ENCODE results near the gene TLE6. TPM values are rescaled to one million over a fixed set of nuclear protein-coding genes. Genes with fewer than 3 reads are reported as not detected.

TLE6 gene
- total and polyA plus RNA-seq, 2 of the 4 experiments (the other 2 are of a cell fraction): under 0.01 to 0.17 TPM

GRCh38 chr19:3003046-3003445 is 25.7 kb downstream of the TLE6 start:
- no TSS peak for BruUV-seq (replicated peaks)
- Histone ChIP-seq H3K27me3 (ENCODE audit: control insufficient read depth, insufficient read depth, low read length) (peaks cover 9% of the 10 kb centered on the region; the same call in 1 of the 2 replicates), H2BK20ac (ENCODE audit: low read depth, low read length) (no peak overlapping the region), H3K9me1 (ENCODE audit: insufficient read depth, low read length) (no peaks in the 10 kb centered on the region), H3K9me3 (ENCODE audit: control insufficient read depth, insufficient read depth, low read length) (peaks cover 2% of the 10 kb centered on the region), H3K14ac (replicated peaks; ENCODE audit: low read depth, low read length) (no peak overlapping the region), H3K4me2 (ENCODE audit: low read depth, low read length) (no peak overlapping the region), H3K27ac (ENCODE audit: insufficient read depth, low read length) (no peak overlapping the region), H3K4ac (ENCODE audit: low read depth, low read length) (no peak overlapping the region), H4K20me1 (ENCODE audit: insufficient read depth, low read length) (no peaks in the 10 kb centered on the region), H3K18ac (ENCODE audit: low read depth, low read length) (no peak overlapping the region), H3K79me1 (ENCODE audit: low read depth in 1 of 2, low read length in 2 of 2) (no peaks in the 10 kb centered on the region), H2AFZ (replicated peaks; ENCODE audit: low read length, poor library complexity) (no peak overlapping the region), H2BK120ac (ENCODE audit: low read depth, low read length) (no peak overlapping the region), H4K8ac (ENCODE audit: low read depth in 2 of 2, low read length in 2 of 2) (no peak overlapping the region), H2AK5ac (ENCODE audit: low read depth, low read length) (no peak overlapping the region), H3K36me3 (ENCODE audit: control insufficient read depth, insufficient read depth, low read length) (no peaks in the 10 kb centered on the region), H3K56ac (ENCODE audit: extremely low read depth, insufficient read depth, low read length) (no peak overlapping the region), H3K9ac (ENCODE audit: low read depth, low read length) (no peak overlapping the region), H3K23ac (ENCODE audit: low read depth, low read length) (no peak overlapping the region), H2BK15ac (ENCODE audit: low read depth, low read length) (no peak overlapping the region), H4K5ac (ENCODE audit: low read depth, low read length) (no peak overlapping the region), H3K4me3 (ENCODE audit: insufficient read depth, low read depth, low read length) (no peak overlapping the region), H3K4me1 (ENCODE audit: control insufficient read depth, insufficient read depth, low read length) (no peaks in the 10 kb centered on the region), H4K91ac (ENCODE audit: insufficient read depth, low read depth, low read length) (no peak overlapping the region), H2BK5ac (ENCODE audit: low read depth, low read length, poor library complexity, severe bottlenecking) (no peak overlapping the region), H2AK9ac (replicated peaks; ENCODE audit: low read depth, low read length, poor library complexity) (no peak overlapping the region)
- DNase-seq (no peak), ATAC-seq (ENCODE audit: low read depth) (no peak)
- WGBS, 2 experiments (ENCODE audit: extremely low coverage in 2 of 2, insufficient read length in 1 of 2): no CpG with 5 or more reads among the region's 7 CpGs
- POLR2A ChIA-PET (ENCODE audit: unreplicated experiment): no interaction called here
- in situ Hi-C loops (cut with MboI; ENCODE audit: low sequenced_read_pairs) (no loop called here), intact Hi-C loops (cut with micrococcal nuclease) (no loop called here), dilution Hi-C loops (cut with HindIII; ENCODE audit: low sequenced_read_pairs, unreplicated experiment) (no loop called here)
- CTCF ChIA-PET: no interaction called here
- no peak for TF ChIP-seq RAD21 (IDR thresholded peaks at IDR 0.05; ENCODE audit: low read length)
- TF ChIP-seq RFX5 (IDR thresholded peaks at IDR 0.05; ENCODE audit: low read depth, low read length): no peak
- no peak for TF ChIP-seq MXI1 (IDR thresholded peaks at IDR 0.05; ENCODE audit: borderline replicate concordance, low read depth, low read length)
- no peak for TF ChIP-seq POLR2A (IDR thresholded peaks at IDR 0.05; ENCODE audit: low read depth, low read length)
- TF ChIP-seq CHD1 (IDR thresholded peaks at IDR 0.05; ENCODE audit: low read depth, low read length): no peak
- TF ChIP-seq FOS (IDR thresholded peaks at IDR 0.05; ENCODE audit: low read depth, low read length): no peak
- no peak for TF ChIP-seq NFE2L2 (IDR thresholded peaks at IDR 0.05; ENCODE audit: low read depth, low read length)
- no peak for TF ChIP-seq MAFK (IDR thresholded peaks at IDR 0.05; ENCODE audit: low read depth, low read length)
- TF ChIP-seq, protein P1, sequence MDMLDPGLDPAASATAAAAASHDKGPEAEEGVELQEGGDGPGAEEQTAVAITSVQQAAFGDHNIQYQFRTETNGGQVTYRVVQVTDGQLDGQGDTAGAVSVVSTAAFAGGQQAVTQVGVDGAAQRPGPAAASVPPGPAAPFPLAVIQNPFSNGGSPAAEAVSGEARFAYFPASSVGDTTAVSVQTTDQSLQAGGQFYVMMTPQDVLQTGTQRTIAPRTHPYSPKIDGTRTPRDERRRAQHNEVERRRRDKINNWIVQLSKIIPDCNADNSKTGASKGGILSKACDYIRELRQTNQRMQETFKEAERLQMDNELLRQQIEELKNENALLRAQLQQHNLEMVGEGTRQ (IDR thresholded peaks at IDR 0.05; ENCODE audit: low read depth, low read length): no peak
- TF ChIP-seq CEBPB (IDR thresholded peaks at IDR 0.05; ENCODE audit: low read depth, low read length): no peak
- TF ChIP-seq CTCF (conservative IDR thresholded peaks at IDR 0.05; ENCODE audit: low read depth, low read length): no peak
- TF ChIP-seq SMC3 (IDR thresholded peaks at IDR 0.05; ENCODE audit: low read depth, low read length): no peak
- no peak for TF ChIP-seq RCOR1 (IDR thresholded peaks at IDR 0.05; ENCODE audit: insufficient replicate concordance, low read length)
